GM03348 (cell line): ENCODE results near the gene SNAP47.
A peak's percentile ranks its signal among the peaks of the same experiment; 100 is the strongest.
"Not testable (repeated sequence)": the region's sequence is repeated elsewhere in the genome, so short reads cannot be mapped to it uniquely, and the experiment has no call there.

Source experiments
- DNase-seq: peaks from one replicate; pipeline ENCODE4 v3.0.0; 2012; ENCODE audit warnings: low spot score

The SNAP47 gene

GRCh38 chr1:227734856-227735538 is at the start of gene SNAP47, which contains the start of gene JMJD4:
Gene SNAP47 (plus strand): TSS chr1:227735435. CDS start chr1:227747737, 12,302 bp downstream.
Gene JMJD4 (minus strand): TSS chr1:227735302. CDS start chr1:227735273, 29 bp downstream.
- peak; percentile 99 for DNase-seq

- no peak for DNase-seq
Measured at GRCh38 chr1:227685807-227686206, 49.4 kb upstream of the SNAP47 start.

GRCh38 chr1:227697321-227697864 is 37.8 kb upstream of the SNAP47 start:
- DNase-seq = no peak

GRCh38 chr1:227701631-227702030 is 33.6 kb upstream of the SNAP47 start:
- DNase-seq = not testable (repeated sequence)

GRCh38 chr1:227707846-227708245 is 27.4 kb upstream of the SNAP47 start:
- DNase-seq = no peak

GRCh38 chr1:227709451-227709850 is 25.8 kb upstream of the SNAP47 start:
- DNase-seq = no peak

GRCh38 chr1:227710474-227710873 is 24.8 kb upstream of the SNAP47 start:
- not testable (repeated sequence) for DNase-seq

GRCh38 chr1:227712648-227713047 is 22.6 kb upstream of the SNAP47 start:
- no peak for DNase-seq

- no peak for DNase-seq
Measured at GRCh38 chr1:227718932-227719331, 16.3 kb upstream of the SNAP47 start.

GRCh38 chr1:227723474-227723873 is 11.8 kb upstream of the SNAP47 start:
- DNase-seq = no peak

GRCh38 chr1:227725046-227725445 is 10.2 kb upstream of the SNAP47 start:
- no peak for DNase-seq

- DNase-seq = no peak
Measured at GRCh38 chr1:227726318-227726717, 8.9 kb upstream of the SNAP47 start.

- DNase-seq = no peak
Measured at GRCh38 chr1:227726924-227727599, 8.2 kb upstream of the SNAP47 start.

- peak; percentile 89 for DNase-seq
Measured at GRCh38 chr1:227728059-227728891, 7.0 kb upstream of the SNAP47 start.

GRCh38 chr1:227728892-227729143 is 6.4 kb upstream of the SNAP47 start:
- DNase-seq = no peak

- DNase-seq = no peak
Measured at GRCh38 chr1:227729144-227729880, 5.9 kb upstream of the SNAP47 start.

GRCh38 chr1:227729881-227730629 is 5.2 kb upstream of the SNAP47 start:
- DNase-seq = peak; percentile 89

- DNase-seq = no peak
Measured at GRCh38 chr1:227730630-227731151, 4.5 kb upstream of the SNAP47 start.

GRCh38 chr1:227731241-227731677 is 4.0 kb upstream of the SNAP47 start:
- DNase-seq = no peak

GRCh38 chr1:227731696-227732585 is 3.3 kb upstream of the SNAP47 start:
- DNase-seq = no peak
